NT2/D1 (cell line): ENCODE data around the gene TPRX1.

ENCODE experiments used
- YY1 ChIP-seq: IDR thresholded peaks from 2 replicates; pipeline ENCODE4 v1.6.1; 2011; ENCODE audit not compliant: insufficient read length, insufficient read depth
- ZNF274 ChIP-seq: IDR thresholded peaks from 2 replicates; pipeline ENCODE4 v1.6.1; 2011; ENCODE audit warnings: mild to moderate bottlenecking, low read depth, low read length

- TF ChIP-seq YY1 (no peak), ZNF274 (no peak)
Observed at GRCh38 chr19:47826800-47827199, 22.4 kb upstream of the TPRX1 start.
